Measurements from ENCODE around the gene BBLN.
"Not testable (repeated sequence)": the region's sequence is repeated elsewhere in the genome, so short reads cannot be mapped to it uniquely, and the experiment has no call there.

Gene BBLN

GRCh38 chr9:128159784-128160602 lies at the start of gene BBLN:
Gene BBLN (plus strand): TSS chr9:128160265. CDS start chr9:128160408, 143 bp downstream.
- peak; percentile 96 for DNase-seq

DNA sequence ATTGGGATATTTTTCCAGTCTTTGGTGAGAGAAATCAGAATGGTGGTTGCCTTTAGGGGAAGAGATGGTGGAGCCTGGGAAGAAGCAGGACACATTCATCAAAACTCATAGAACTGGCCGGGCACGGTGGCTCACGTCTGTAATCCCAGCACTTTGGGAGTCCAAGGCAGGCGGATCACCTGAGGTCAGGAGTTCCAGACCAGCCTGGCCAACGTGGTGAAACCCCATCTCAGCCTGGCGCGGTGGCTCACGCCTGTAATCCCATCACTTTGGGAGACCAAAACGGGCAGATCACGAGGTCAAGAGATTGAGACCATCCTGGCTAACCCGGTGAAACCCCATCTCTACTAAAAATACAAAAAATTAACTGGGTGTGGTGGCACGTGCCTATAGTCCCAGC lies 48.3 kb upstream of the BBLN start:
- not testable (repeated sequence) for DNase-seq

DNA sequence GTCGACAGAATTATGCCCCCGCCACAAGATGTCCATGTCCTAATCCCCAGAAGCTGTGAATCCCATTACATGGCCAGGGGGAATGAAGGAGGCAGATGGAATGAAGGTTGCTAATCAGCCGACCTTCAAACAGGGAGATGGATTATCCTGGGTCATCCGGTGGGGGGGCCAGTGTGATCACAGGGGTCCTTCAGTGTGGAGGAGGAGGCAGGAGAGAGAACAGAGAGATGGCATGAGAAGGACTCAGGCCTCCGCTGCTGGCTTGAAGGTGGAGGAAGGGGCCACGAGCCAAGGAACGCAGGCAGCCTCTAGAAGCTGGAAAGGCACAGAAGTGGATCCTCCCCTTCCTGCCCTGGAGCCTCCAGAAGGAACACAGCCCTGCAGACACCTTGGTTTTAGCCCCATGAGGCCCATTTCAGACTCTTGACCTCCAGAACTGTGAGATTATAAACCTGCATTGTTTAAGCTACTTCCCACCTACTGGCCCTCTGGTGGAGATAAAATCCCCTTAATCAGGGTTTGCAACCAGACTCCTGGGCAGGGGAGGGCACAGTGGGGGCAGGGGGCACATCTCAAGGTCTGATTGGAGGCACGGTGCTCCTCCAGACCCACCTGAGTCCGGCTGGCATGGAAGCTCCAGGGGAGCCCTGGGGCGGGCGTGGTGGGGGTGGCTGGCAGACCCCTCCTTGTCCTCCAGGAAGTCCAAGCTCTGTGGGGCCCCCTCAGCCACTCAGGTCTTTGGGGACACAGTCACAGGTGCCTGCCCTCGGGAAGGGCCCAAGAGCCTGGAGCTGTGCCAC lies 46.3 kb upstream of the BBLN start:
- DNase-seq = peak; percentile 97

DNA sequence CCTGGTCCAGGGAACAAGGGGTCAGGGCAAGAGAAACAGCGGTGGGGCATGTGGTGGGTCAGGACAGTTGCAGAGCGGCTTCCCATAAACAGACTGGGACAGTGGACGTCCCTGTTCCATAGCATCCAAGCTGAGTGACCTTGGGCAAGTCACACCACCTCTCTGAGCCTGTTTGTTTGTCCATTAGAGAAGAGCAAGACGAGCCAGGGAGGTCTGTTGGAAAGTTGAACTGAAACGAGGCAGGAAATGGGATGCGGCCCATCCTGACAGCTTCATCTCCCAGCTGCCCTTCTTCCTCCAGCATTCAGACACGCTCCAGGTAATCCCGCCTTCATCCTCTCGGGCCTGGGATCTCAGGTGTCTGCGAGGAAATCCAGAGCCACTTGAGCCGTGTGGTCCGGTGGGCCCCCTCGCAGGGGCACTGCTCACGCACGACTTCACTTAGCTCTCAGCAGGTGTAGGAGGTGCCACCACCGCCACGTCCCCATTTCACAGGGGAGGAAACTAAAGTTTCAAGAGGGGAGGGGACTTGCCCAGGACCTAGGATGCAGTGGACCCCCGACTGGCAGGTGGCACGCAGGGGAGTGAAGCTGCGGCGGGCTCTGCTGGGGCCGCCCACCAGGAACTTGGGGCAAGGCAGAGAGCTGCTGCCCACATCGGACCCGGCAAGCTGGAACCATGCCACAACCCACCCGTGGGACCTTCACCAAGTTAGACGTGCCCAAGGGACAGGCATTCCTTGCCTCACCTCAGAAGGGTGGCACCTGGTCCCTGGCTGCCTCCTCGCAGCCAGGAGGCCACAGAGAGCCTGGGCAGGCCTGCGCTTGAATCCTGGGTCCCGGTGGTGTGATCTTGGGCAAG lies 45.5 kb upstream of the BBLN start:
- no peak for DNase-seq

DNA sequence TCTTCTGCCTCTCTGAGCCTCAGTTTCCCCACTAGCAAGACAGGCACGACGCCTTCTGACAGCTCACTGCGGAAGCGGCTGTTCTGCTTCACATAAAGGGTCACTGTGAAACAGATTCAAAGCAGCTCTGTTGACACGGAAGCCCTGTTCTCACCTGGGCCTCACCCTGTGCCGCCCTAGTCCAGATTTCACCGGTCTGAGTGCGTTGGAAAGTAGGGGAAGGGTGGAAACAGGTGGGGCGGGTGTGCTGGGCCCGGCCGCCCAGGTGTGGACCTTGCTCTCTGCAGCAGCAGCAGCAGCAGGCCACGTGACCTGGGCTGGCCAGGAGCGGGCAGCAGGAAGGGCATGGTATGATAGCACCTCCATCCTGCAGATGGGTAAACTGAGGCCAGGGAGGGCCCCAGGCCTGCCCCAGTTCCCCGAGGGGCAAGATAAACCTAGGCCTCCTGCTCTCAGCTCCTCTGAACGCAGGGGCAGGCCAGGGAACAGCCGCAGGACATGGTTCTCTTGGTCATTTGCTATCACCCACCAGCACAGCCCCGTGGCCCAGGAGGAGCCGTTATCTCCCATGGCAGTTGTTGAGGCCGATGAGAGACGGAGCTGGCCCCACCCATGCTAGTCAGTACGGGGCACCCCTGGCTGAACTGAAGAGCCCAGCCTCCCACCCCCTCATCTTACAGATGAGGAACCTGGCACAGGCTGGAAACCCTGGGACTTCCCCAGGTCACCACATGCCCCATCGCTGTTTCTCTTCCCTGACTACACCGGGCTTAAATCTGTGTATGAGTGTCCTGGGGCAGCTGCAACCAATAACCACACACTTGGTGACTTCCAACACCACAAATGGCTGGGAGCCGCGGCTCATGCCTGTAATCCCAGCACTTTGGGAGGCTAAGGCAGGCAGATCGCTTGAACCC lies 44.6 kb upstream of the BBLN start:
- no peak for DNase-seq

DNA sequence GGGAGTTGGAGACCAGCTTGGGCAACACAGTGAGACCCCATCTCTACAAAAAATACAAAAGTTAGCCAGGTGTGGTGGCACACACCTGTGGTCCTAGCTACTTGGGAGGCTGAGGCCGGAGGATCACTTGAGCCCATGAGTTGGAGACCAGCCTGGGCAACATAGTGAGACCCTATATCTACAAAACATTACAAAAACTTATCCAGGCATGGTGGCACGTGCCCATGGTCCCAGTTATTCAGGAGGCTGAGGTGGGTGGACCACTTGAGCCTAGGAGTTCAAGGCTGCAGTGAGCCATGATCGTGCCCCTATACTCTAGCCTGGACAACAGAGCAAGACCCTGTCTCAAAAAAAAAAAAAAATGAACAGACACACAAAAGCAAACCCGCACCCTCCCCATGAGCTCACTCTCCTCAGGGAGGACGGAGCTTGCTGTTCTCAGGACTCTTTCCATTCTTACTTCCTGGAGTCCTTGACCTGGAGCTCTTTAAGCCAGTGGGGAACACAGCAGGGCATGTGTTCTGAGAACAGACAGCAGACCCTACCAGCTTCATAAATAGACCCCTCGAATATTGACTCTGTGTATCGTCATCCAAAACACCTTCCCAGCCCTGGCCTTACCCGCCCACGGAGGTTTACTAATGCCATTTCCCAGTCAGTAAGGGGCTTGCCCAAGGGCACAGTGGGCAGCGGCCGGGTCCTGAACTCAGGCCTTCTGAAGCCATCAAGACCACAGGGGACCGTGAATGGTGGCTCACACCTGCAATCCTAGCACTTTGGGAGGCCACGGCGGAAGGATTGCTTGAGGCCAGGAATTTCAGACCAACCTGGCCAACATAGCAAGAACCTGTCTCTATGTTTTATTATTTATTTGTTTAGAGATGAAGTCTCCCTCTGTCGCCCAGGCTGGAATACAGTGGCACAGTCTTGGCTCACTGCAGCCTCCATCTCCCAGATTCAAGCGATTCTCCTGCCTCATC lies 43.7 kb upstream of the BBLN start:
- no peak for DNase-seq

DNA sequence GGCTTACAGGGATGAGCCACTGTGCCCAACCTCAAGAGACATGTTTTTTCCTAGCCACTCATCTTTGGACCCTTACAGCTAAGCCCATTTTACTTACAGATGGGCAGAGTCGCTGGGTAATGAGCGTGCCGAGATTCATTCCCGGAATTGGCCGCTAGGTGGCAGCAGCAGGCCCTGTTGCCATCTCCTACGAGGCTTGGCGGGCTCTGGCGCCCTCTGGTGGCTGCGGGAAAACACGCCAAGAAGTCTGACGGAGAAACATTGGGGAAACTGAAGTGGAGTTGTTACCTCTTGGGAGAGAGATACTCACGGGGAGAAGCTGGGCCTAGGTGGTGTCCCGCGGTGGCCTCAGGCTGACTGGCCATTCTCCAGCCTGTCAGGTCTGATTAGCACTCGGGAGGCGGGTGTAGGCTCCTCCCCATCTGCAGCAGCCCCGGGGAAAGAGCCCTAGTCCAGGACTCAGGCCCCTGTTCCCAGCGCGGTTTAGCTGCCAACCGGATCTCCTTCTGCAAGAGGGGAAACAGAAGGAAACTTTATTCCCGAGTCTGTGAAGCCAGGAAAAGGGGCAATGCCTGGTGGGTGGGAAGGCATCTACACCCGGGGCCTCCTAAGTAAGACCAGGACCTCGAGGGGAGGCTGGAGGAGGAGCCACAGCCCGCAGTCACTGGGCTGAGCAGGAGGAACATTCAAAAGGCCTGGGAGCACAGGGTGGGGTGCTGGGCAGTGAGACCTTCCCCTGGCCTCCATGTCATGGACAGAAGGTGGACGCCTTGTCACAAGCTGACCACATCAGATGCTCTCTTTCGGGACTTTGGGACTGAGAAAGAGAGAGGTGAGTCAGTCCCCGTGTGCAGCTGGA lies 42.2 kb upstream of the BBLN start:
- peak; percentile 92 for DNase-seq

DNA sequence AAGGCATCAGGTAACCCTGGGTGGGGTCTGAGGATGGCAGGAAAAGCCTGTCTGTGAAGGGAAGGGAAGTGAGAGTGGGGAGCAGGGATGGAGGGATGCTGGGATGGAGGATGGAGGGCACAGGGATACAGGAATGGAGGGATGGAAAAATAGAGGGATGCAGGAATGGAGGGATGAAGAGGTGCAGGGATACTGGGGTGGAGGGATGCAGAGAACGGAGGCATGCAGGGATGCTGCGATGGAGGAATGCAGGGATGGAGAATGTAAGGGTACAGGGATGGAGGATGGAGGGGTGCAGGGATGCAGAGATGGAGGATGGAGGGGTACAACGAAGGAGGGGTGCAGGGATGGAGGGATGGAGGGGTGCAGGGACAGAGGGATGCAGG lies 41.6 kb upstream of the BBLN start:
- DNase-seq = no peak

DNA sequence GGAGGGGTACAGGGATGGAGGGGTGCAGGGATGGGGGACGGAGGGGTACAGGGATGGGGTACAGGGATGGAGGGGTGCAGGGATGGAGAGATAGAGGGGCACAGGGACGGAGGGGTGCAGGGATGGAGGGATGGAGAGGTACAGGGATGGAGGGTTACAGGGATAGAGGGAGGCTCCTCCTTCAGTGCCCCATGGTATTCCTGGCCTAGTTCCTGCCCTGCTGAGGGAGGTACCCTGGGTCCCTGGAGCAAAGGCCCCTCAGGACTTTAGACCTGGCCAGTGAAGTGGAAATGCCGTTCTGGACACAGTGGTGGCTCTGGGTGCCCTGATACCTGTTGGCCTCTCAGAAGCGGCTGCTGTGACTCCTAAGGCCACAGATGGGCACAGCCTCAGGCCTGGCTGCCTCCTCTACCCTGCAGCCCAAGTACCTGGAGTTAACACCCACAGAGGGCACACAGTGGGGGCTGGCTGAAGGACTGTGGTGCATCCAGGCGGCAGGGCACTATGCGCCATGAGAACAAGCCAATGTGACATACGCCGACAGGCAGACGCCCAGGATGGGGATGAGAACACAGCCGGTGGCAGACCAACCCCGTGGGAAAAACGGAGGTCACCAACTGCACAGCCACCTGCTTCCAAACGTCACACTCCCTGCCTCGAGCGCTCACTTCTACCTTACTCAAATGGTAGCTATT lies 40.9 kb upstream of the BBLN start:
- peak; percentile 23 for DNase-seq

DNA sequence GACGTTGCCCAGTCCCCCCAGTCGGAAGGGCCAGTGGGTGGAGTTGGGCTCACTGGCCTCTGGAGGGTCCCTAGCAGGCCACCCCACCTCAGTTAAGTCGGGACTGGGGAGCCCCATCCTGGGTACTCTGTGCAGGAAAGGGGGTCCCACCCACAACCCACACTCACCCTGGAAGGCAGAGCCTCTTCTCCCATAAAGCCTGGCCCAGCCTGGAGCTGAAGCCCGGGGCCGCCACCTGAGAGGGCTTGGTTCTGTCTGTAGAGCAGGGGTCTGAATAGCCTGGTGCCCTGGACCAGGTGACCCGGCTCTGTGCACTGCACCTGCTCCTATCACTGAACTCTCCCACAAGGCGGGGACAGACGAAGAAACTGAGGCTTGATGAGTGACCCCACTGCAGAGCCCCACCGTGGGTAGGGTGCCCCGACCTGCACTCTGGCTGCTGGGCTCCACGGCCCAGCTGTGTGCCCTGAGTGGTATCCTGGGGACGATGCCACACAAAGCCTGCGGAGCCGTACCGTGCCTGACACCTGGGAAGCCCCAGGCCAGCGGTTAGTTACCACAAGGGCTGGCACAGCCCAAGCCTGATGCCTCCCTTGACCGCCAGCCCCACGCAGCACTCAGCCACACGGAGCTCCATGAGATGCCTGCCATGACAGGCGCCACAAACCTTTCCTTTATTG lies 39.9 kb upstream of the BBLN start:
- no peak for DNase-seq

DNA sequence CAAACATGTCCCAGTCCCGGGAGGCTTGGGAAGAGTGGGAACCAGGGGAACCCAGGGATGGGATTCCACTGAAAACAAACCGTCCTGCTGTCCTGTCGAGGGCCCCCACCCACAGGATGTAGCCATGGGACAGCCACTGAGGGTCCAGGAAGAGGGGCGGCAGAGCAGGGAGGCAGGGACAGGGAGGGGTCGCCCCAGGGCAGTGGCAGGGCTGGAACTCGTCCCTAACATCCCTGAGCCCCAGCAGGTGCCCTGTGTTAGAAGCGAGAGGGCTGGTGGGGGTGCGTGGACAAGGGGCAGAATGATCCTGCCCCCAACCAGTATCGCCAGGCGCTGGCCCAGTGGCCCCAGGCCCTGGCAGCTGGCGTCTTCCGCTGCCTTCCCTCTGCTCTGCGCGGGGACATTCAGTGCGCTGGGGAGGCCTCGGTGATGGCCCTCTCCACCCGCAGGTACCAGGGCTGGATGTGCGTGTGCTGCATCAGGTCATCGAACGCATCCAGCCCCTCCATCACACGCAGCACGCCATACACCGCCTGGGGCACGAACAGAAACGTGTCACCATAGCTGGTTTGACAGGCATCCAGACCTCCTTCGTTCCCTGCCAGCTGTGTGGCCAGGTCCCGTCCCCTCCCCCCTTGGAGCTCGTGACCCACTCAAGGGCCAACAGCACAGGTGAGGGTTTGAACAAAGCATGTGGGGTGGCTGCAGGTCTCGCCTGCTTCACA lies 39.2 kb upstream of the BBLN start:
- DNase-seq = no peak

GRCh38 chr9:128121466-128121810 lies 38.6 kb upstream of the BBLN start:
- DNase-seq = no peak

DNA sequence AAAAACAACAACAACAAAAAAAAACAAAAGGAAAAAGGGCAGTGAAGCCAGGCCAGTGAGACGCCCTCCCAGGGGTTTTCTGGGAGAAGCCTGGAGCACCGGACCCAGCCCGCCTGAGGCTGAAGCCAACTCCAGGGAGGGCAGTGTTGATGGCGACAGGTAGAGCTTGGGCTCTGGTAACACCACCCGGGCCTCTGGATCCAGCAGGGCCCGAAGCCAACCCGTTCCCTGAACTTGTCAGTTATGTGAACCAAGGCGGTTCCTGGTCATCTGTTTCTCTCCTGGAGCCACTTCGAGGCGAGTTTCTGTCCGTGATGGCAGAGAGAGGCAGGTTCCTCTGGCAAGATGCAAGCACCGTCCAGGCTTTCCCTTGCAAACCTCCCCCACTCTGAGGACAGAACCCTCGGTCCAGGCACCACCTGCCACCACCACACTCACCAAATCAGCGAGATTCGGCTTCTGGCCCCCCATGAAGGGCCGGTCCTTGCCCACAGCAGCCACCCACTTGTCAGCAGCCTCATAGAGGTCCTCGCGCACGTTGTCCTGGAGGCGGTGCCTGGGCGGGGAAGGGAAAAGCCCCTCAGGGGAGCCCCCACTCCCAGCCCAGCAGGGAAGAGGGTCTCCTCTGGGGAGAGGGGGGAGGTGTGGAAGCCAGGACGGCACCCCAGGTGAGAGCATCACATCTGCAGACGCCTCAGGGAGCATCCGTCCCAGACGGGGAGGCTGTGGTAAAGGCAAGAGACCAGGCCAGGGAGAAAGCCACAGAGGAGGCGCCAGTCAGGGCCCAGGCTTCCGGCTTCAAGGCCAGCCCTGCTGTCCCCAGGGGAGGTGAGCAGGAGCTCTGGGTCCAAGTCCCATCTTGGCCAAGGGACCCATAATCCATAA lies 37.9 kb upstream of the BBLN start:
- DNase-seq = no peak

DNA sequence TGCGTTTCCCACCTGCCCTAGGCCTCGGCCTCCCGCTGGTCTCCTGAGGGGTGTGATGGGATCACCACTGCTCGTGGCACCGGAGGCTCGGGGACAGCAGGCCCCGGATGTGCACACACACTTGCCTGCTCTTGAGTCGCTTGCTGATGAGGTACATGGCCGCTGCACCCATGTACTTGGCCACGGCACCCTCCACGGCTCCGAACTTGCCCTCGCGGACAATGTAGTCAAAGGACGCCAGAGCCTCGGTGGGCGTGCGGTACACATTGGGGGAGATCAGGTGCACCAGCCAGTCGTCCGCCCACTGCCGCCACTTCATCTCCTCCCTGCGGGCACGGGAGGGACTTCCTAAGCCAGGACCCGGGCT lies 37.3 kb upstream of the BBLN start:
- DNase-seq = no peak

DNA sequence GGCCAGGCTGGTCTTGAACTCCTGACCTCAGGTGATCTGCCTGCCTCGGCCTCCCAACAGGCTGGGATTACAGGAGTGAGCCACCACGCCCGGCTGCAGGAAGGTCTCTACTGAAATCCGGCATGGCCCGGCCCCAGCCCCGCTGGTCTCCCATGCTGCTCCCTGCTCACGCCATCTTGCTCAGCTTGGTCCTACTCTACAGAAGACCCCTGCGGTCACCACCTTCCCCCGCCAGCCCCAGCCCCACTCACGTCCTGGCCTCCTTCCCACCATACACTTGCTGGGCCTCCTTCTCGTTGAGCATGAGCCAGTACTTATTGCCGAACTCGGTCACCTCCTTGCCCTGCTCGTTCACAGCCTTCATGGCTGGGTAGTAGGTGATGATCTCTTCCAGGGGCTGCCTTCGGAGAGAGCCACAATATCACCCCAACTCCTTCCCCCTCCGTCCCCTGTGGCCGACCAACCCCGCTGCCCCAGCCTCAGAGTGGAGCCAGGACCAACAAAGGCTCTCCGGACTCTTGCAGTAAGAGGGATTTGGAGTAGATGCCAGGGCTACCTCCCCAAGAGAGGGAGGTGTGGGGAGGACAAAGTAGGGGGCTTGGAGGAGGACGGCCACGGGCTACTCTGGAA lies 36.5 kb upstream of the BBLN start:
- no peak for DNase-seq

- no peak for DNase-seq
Measured at GRCh38 chr9:128124451-128124850, 35.6 kb upstream of the BBLN start.

Measured in NCI-H82 (cell line).